K562 treated with DMSO at 1 percent for 12 hours (cell line): Measurements from ENCODE around the gene SNX25. TPM values are rescaled to one million over a fixed set of nuclear protein-coding genes. Genes with fewer than 3 reads are reported as not detected.

Experiments used
- total RNA-seq: library from RNA; unstranded; fragments of 300-600 nt; gene quantifications from 2 replicates; pipeline ENCODE4 v1.2.3, GENCODE V29; 2022; ENCODE audit not compliant: insufficient read depth

Gene SNX25
- 5.3 and 15.5 TPM in 2 replicates for total RNA-seq

GRCh38 chr4:185209031-185209851 is at the start of gene SNX25:
Gene SNX25, plus strand, starts transcription at chr4:185209598. Its CDS starts 229 bp downstream, at chr4:185209827.

GRCh38 chr4:185203486-185204237 is 5.7 kb upstream of the SNX25 start, which contains the start of gene CFAP97:
Gene CFAP97, minus strand, starts transcription at chr4:185204000. Its CDS starts 12,804 bp downstream, at chr4:185191196.

GRCh38 chr4:185395238-185395955 is 186.0 kb downstream of the SNX25 start, which contains the start of gene LRP2BP:
Gene LRP2BP, minus strand, starts transcription at chr4:185395924. Its CDS starts 17,738 bp downstream, at chr4:185378186.

GRCh38 chr4:185396724-185397385 is 187.5 kb downstream of the SNX25 start, which contains the start of gene ANKRD37:
Gene ANKRD37, plus strand, starts transcription at chr4:185396841. Its CDS starts 83 bp downstream, at chr4:185396924.

Other genes starting within 250 kb of the SNX25 start
- not detected in 2 replicates for gene HELT, start 191.1 kb upstream of the SNX25 start, total RNA-seq
- 29.1 and 33.6 TPM in 2 replicates for gene SLC25A4, start 66.3 kb upstream of the SNX25 start, total RNA-seq
- 4.5 and 16.7 TPM in 2 replicates for gene CFAP97, start 5.6 kb upstream of the SNX25 start, total RNA-seq
- gene LRP2BP, start 186.3 kb downstream of the SNX25 start, total RNA-seq, result 0.35 and 0.67 TPM in 2 replicates
- 6.8 and 12.1 TPM in 2 replicates for gene ANKRD37, start 187.2 kb downstream of the SNX25 start, total RNA-seq
- 9.5 and 11.4 TPM in 2 replicates for gene UFSP2, start 216.4 kb downstream of the SNX25 start, total RNA-seq